GM12878 (cell line): Measurements from ENCODE around the gene TLE3. TPM values are rescaled to one million over a fixed set of nuclear protein-coding genes. Genes with fewer than 3 reads are reported as not detected.

Experiments used
- ATAC-seq: fragments of 200-7000 bp; cut with Tn5 transposase; 3 replicates; pipeline ENCODE4 v1.9.1; 2020; ENCODE audit warnings: mild to moderate bottlenecking, moderate library complexity
- BruUV-seq: library from RNA; stranded (reverse); fragments of 400-500 nt; replicated peaks from 2 replicates; lab custom pipeline; 2021; lab: Mats Ljungman, UMichigan
- CTCF ChIA-PET: fragments of 300-600 bp; sonication (Branson Sonifier 250); formaldehyde crosslinking; extraction: SDS; loops from one replicate; lab custom pipeline; 2021; ENCODE audit warnings: inconsistent platforms; lab: Yijun Ruan, JAX
- POLR2A ChIA-PET: fragments of 350-600 bp; formaldehyde crosslinking; extraction: SDS; loops from one replicate; lab custom pipeline; 2021; ENCODE audit warnings: inconsistent platforms; lab: Charles Lee
- RAD21 ChIA-PET: fragments of 300-600 bp; sonication (Branson Sonifier 250); formaldehyde crosslinking; loops from one replicate; lab custom pipeline; 2023; ENCODE audit warnings: antibody characterized with exemption; ENCODE audit not compliant: unreplicated experiment; lab: Charles Lee
- SMC1A ChIA-PET: fragments of 300-600 bp; sonication (Branson Sonifier 250); formaldehyde crosslinking; loops from one replicate; lab custom pipeline; 2023; ENCODE audit not compliant: unreplicated experiment, uncharacterized antibody; lab: Charles Lee
- DNase-seq: peaks from one replicate; pipeline ENCODE4 v3.0.0-alpha.2; 2011; ENCODE audit warnings: low read depth, low spot score
- FAIRE-seq: peaks from 3 replicates; lab custom pipeline; 2011; peaks lifted over from hg19 to GRCh38; lab: Jason Lieb, UNC
- H2AFZ ChIP-seq: 2 replicates; pipeline ENCODE4 v1.6.0; 2011; ENCODE audit warnings: low read depth, low read length, control low read depth; ENCODE audit not compliant: control insufficient read depth
- H3K27ac ChIP-seq: 2 replicates; pipeline ENCODE4 v1.5.1; 2011; ENCODE audit warnings: control low read depth; ENCODE audit not compliant: control insufficient read depth, insufficient read depth
- H3K27me3 ChIP-seq, 2 experiments: replicated peaks in 1 of 2; 2 replicates each; pipeline versions ENCODE4 v1.6.0 to v1.6.1; 2011; ENCODE audit warnings: low read length in 1 of 2; ENCODE audit not compliant: control insufficient read depth in 2 of 2, insufficient read depth in 2 of 2
- H3K36me3 ChIP-seq, 2 experiments: 2 replicates each; pipeline ENCODE4 v1.5.1; 2011; ENCODE audit warnings: low read length in 1 of 2; ENCODE audit not compliant: control insufficient read depth in 2 of 2, insufficient read depth in 2 of 2
- H3K4me1 ChIP-seq: 2 replicates; pipeline ENCODE4 v1.6.1; 2011; ENCODE audit warnings: mild to moderate bottlenecking, low read length, moderate library complexity, mixed read lengths; ENCODE audit not compliant: control insufficient read depth, insufficient read depth
- H3K4me2 ChIP-seq: 2 replicates; pipeline ENCODE4 v1.6.0; 2011; ENCODE audit warnings: control low read depth; ENCODE audit not compliant: control insufficient read depth, insufficient read depth
- H3K4me3 ChIP-seq: fragments of 200-600 bp; sonication (generic); 2 replicates; pipeline ENCODE4 v1.5.1; 2016
- H3K79me2 ChIP-seq: 2 replicates; pipeline ENCODE4 v1.6.0; 2011; ENCODE audit warnings: low read length; ENCODE audit not compliant: control insufficient read depth, insufficient read depth
- H3K9ac ChIP-seq: 2 replicates; pipeline ENCODE4 v1.8.0; 2011; ENCODE audit warnings: low read length, control low read depth, mixed read lengths; ENCODE audit not compliant: control insufficient read depth, insufficient read depth
- H3K9me3 ChIP-seq: replicated peaks from 3 replicates; pipeline ENCODE4 v1.5.1; 2011; ENCODE audit warnings: mild to moderate bottlenecking, low read length; ENCODE audit not compliant: control insufficient read depth, insufficient read depth
- H4K20me1 ChIP-seq: 2 replicates; pipeline ENCODE4 v1.6.0; 2011; ENCODE audit not compliant: control insufficient read depth, insufficient read depth
- CBFB ChIP-seq: IDR thresholded peaks from 2 replicates; pipeline ENCODE4 v1.6.1; 2016; ENCODE audit warnings: antibody characterized with exemption, low read depth
- CHD1 ChIP-seq: IDR thresholded peaks from 2 replicates; pipeline ENCODE4 v1.6.1; 2012; ENCODE audit warnings: low read depth, low read length, improper control_type of control experiment
- EED ChIP-seq: sonication (generic); IDR thresholded peaks from 2 replicates; pipeline ENCODE4 v1.6.1; 2016; ENCODE audit warnings: antibody characterized with exemption, low read depth
- IRF3 ChIP-seq: fragments of 450-650 bp; IDR thresholded peaks from 2 replicates; pipeline ENCODE4 v1.6.1; 2014; ENCODE audit warnings: mild to moderate bottlenecking
- MTA3 ChIP-seq: IDR thresholded peaks from 2 replicates; pipeline ENCODE4 v1.6.1; 2012; ENCODE audit warnings: low read length, inconsistent platforms, borderline replicate concordance
- MYB ChIP-seq: fragments of 150-350 bp; IDR thresholded peaks from 2 replicates; pipeline ENCODE4 v1.6.1; 2014; ENCODE audit warnings: mild to moderate bottlenecking, low read depth, low read length, borderline replicate concordance
- POLR2A ChIP-seq: IDR thresholded peaks from 2 replicates; pipeline ENCODE4 v1.6.1; 2011; ENCODE audit warnings: low read depth, mild to moderate bottlenecking, low read length
- POU2F2 ChIP-seq: IDR thresholded peaks from 3 replicates; pipeline ENCODE4 v1.6.1; 2011; ENCODE audit warnings: low read depth, mild to moderate bottlenecking, low read length, borderline replicate concordance
- RBBP5 ChIP-seq: fragments of 200-600 bp; sonication (generic); conservative IDR thresholded peaks from 2 replicates; pipeline ENCODE4 v1.6.1; 2016
- SREBF2 ChIP-seq: IDR thresholded peaks from 2 replicates; pipeline ENCODE4 v1.6.1; 2012; ENCODE audit warnings: mild to moderate bottlenecking, low read length
- STAT3 ChIP-seq: IDR thresholded peaks from 2 replicates; pipeline ENCODE4 v1.6.1; 2011; ENCODE audit warnings: low read depth, low read length, improper control_type of control experiment
- TBL1XR1 ChIP-seq: IDR thresholded peaks from 2 replicates; pipeline ENCODE4 v1.6.1; 2012; ENCODE audit warnings: low read depth, low read length, improper control_type of control experiment
- TCF12 ChIP-seq: IDR thresholded peaks from 2 replicates; pipeline ENCODE4 v1.6.1; 2011; ENCODE audit warnings: low read depth, mild to moderate bottlenecking, low read length
- ZNF274 ChIP-seq: IDR thresholded peaks from one replicate; pipeline ENCODE4 v1.8.0; 2011; ENCODE audit not compliant: insufficient read length, insufficient read depth
- ZSCAN29 ChIP-seq: fragments of 450-650 bp; IDR thresholded peaks from 2 replicates; pipeline ENCODE4 v1.6.1; 2017; ENCODE audit warnings: mild to moderate bottlenecking, moderate library complexity
- WGBS: methylation state at CpG from one replicate; pipeline ENCODE4 v1.1.6; 2016; ENCODE audit warnings: low lambda C conversion rate; ENCODE audit not compliant: insufficient replicate concordance, insufficient coverage; ENCODE audit errors: missing lambda C conversion rate; 5-methylcytosine and 5-hydroxymethylcytosine counted together
- in situ Hi-C: fragments of 300-500 bp; cut with MboI; formaldehyde crosslinking; loops from 9 replicates; pipeline ENCODE4 v1.14.3; 2018; ENCODE audit warnings: mixed read lengths
- intact Hi-C: fragments of 100-400 bp; cut with micrococcal nuclease; formaldehyde crosslinking; loops from one replicate; pipeline ENCODE4 v1.14.2; 2022; ENCODE audit not compliant: unreplicated experiment
- polyA plus RNA-seq, 11 experiments: library from polyadenylated mRNA; depleted of rRNA in 4 of 11; unstranded in 6 of 11; stranded (reverse) in 5 of 11; fragments of >200 nt; fragmentation: Nextera tagmentation in 4 of 11; fragmentation: Illumina TruSeq in 1 of 11; extraction: Ambion mirVana in 4 of 11; extraction: Trizol in 1 of 11; gene quantifications; 1 replicate in 1 of 11; 2 replicates in 10 of 11; pipeline versions ENCODE4 v1.2.1 to v1.2.3, GENCODE V29; 2011 to 2016; ENCODE audit warnings: inconsistent platforms in 2 of 11, missing spikeins in 2 of 11, low read depth in 1 of 11
- total RNA-seq, 4 experiments: library from RNA; depleted of rRNA in 3 of 4; stranded (reverse); fragments of >200 nt in 3 of 4; fragmentation: Illumina TruSeq in 1 of 4; extraction: Trizol in 1 of 4; gene quantifications; 2 replicates each; pipeline versions ENCODE4 v1.2.1 to v1.2.3, GENCODE V29; 2013 to 2021

The TLE3 gene
- total and polyA plus RNA-seq, 10 of the 15 experiments (the other 5 are each of a cell fraction or from before 2014, with no cell fraction given), result 1.2 to 65.5 (median 9.7) TPM

- Histone ChIP-seq H3K79me2 (no peaks in the 10 kb centered on the region), H3K4me2 (no peak overlapping the region), H4K20me1 (no peaks in the 10 kb centered on the region), H3K4me3 (no peak overlapping the region), H3K9ac (no peak overlapping the region), H3K36me3 (no peaks in the 10 kb centered on the region), H3K9me3 (no peaks in the 10 kb centered on the region), H2AFZ (no peak overlapping the region), H3K27me3 (no peaks in the 10 kb centered on the region; a peak in 1 of 4 replicates), H3K27ac (no peak overlapping the region), H3K4me1 (peaks cover 21% of the 10 kb centered on the region)
- no peak for FAIRE-seq
- POLR2A ChIA-PET, result interaction anchor here (4.1 kb wide), 1 partner anchor 10 kb away, joined by 25 read pairs; no protein-coding TSS in a partner anchor
- CTCF ChIA-PET, result interaction anchor here (1.5 kb wide), 1 partner anchor 10 kb away, joined by 5 read pairs; no protein-coding TSS in a partner anchor
- TF ChIP-seq TCF12 (no peak), POLR2A (no peak), IRF3 (no peak), POU2F2 (no peak), STAT3 (no peak), RBBP5 (no peak), TBL1XR1 (no peak), CBFB (no peak), MYB (no peak), ZSCAN29 (no peak), ZNF274 (no peak), EED (no peak), CHD1 (no peak), MTA3 (no peak), SREBF2 (no peak)
- SMC1A ChIA-PET, result interaction anchor here (1.0 to 3.4 kb wide), 2 partner anchors 9 to 10 kb away, joined by 3 to 30 read pairs; no protein-coding TSS in a partner anchor
- BruUV-seq, result no TSS peak
- in situ Hi-C loops (no loop called here), intact Hi-C loops (no loop called here)
- ATAC-seq, result no peak
- WGBS, result 89% methylated on average over 11 of the region's 11 CpGs
- no peak for DNase-seq
- RAD21 ChIA-PET, result interaction anchor here (0.5 kb wide), 1 partner anchor 232 kb away, joined by 4 read pairs; no protein-coding TSS in a partner anchor
Measured at GRCh38 chr15:70025413-70026296, 72.1 kb downstream of the TLE3 start.
